Effector CD8-positive, alpha-beta T cell (primary cell): ENCODE data around the gene POLR2L.

ENCODE experiments used
- DNase-seq: peaks from one replicate; lab custom pipeline; 2025; lab: John Stamatoyannopoulos, UW

Gene POLR2L

DNA sequence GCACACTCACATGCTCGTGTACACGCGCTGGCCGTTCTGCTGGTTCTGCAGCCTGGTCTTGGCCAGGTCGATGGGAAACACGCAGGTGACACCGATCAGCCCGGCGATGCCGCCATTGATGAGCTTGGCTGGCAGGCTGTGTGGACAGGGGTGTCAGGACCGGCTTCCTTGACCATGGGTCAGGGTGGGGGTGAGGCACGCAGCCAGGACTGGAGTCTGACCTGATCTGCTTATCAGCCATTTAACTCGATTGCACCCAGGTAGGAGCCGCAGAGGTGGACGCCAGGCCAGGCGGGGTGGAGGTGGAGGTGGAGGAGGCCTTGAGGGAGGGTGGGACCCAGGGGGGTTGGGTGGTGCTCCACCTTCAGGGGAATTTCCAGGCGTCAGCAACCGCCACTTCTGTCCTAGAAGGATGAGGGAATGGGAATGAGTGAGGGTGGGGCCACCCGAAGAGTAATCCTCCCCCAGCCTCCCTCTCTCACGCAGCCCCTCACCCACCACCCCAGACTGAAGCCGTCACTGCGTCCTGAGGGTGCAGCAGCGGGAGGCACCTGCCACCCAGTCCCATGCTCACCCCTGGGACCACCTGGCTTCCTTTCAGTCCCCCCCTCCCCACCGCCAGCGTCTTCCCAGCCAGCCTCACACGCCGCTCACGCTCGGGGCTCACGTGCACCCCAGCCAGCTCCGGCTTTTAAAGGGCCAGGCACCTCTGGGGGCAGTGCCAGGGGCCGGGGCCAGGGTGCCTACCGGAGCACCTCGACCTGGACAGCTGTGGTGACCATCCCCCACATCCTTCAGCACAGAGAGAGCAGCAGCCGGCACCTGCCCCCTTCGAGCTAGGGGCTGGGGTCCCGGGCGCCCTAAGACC is 47.3 kb downstream of the POLR2L start:
- DNase-seq, result no peak

DNA sequence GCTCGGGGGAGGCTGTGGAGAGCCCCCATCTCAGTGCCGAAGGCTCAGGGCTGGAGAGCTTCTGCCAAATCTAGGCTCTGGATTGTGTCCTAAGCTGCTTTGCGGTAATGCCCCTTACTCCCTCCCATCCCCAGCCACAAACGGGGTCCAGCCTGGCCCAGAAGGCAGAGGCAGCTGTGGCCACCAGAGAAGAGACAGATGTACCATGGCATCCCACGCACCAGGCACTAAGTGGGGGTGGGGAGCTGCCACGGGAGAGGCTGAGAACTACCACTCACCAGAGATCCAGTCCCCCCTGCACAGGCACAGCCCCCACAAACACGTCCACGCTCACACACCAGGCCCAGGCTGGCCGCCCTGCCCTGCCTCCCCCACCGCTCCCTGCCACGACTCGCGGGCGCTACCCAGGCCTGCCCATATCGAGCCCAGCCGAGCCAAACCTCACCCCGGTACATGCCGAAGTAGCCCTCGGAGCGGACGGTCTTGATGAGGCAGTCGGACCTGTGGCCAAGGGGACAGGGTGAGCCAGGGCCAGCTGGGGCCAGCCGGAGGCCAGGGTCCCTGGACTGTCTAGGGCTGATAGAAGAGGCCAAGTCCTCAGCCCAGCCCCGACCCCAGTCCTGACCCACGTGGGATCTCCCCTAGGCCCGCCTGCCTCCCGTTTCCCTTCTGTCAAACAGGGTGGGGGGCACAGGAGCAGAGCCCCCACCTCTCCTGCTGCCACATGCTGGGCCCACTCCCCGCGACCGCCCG is 48.1 kb downstream of the POLR2L start:
- no peak for DNase-seq

DNA sequence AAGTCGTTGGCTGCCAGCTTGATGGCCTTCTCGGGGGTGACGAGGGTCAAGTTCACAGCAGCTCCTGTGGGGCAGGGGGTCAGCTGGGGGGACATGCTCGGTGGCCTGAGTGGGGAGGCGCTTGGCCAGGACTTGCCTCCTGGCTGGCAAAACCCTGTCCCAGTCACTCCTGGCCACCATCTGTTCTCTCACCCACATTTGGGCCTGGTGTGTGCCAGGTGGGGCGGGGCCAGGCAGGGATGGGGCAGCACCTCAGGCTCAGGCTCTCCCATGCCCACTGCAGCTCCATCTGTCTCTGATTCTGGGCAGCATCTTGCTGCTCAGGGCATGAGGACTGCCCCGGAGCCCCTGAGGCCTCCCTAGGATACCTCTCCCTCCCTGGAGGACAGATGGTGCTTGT is 48.8 kb downstream of the POLR2L start:
- no peak for DNase-seq

DNA sequence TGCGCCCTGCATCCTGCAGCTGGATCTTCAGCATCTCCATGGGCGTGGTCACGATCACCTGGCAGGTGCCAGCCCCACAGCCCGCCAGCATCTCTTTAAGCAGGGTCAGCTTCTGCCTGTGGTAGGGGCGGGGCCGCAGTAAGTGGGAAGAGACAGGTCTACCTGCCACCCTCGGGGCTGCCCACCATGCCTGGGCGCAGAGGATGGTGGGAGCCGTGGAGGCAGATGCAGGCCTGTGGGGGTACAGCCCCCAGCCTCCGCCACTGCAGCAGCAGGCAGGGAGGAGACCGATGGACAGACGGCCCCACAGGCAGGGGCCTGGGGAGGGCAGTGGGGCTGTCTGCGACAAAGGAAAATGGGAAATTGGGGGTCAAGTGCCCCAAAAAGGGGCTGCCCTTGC is 49.5 kb downstream of the POLR2L start:
- no peak for DNase-seq

DNA sequence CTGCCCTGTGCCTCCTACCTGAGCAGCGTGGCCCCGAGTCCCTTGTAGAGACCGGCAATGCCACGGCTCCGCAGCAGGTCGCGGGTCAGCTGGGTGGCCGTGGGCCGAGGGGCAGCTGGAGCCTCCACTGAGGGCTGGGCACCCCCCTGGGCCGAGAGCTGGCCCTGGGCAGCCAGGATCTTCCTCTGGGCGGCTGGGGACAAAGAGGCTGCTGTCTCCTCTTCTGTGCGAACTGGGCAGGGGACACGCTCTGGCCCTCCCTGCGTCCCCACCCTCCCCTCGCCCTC is 49.9 kb downstream of the POLR2L start:
- no peak for DNase-seq

DNA sequence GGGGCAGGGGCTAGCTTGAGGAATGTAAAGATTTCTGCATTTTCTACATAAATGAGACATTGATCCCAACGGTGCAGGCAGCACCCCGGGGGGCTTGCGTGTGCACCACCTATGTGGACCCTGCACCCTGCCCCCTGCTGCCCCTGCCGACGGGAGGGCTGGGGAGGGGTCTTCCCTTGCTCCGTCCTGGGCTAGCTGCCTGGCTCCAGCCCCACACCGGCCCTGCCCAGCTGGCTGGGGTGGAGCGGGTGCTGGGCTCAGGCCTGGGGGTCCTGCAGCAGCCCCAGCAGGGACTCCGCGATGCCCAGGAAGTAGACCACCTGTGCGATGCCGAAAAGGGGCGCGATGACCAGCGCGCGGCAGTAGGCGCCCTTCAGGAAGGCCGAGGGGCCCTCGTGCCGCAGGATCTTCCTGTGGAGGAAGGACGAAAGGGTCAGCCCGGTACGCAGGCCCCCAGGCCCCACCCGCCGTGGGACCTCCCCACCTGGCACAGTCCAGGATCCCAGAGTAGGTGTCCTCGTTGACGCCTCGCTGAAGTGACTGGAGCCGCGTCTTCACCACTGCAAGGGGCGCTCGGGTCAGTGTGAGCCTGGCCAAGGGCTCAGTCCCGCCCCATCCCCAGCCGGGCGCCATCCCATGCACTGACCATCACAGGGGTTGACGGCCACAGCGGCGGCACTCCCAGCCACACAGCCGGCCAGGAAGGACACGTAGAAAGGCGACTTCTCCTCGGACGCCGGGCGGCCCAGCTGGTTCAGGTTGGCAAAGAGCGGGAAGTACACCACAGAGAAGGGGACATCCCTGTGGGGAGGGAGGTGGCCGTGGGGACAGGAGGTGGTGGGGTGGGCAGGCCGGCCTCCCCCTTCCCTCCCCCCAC is 50.4 kb downstream of the POLR2L start:
- DNase-seq, result no peak

DNA sequence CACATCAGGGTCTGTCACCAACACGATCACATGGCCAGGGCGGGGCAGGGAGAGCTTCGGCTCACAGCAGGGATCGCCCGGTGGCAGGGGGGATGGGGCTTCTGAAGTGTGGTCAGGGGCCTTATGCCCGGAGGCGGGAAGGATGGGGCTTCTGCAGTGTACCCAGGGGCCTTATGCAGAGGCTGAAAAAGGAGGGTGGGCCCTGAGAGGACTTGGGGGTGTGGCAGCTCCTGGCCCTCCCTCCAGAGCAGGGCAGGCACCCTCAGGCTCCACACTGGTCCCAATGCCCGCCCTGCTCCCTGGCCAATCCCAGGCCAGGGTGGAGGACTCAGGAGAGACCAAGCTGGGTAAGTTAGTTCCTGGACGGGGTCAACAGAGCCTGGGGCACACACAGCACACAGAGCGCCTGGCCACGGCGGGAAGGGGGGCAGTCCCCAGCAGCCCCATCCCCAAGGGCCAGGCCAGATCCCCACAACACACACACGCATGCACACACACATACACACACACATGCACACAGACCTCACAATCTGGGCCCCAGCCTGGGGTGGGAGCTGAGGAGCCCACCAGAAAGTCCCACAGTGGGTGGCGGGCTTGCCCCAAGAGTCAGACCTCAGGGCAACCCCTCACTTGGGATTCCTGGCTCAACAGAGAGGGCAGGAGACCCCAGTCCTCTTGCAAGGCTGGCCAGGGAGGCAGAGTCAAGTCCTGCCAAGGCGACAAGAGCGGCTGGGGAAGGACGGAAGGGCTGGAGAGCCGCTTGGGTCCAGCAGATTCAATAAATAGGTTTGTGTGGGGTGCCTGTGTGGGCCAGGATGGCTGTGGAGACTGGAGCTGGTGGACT is 51.4 kb downstream of the POLR2L start:
- DNase-seq, result no peak

DNA sequence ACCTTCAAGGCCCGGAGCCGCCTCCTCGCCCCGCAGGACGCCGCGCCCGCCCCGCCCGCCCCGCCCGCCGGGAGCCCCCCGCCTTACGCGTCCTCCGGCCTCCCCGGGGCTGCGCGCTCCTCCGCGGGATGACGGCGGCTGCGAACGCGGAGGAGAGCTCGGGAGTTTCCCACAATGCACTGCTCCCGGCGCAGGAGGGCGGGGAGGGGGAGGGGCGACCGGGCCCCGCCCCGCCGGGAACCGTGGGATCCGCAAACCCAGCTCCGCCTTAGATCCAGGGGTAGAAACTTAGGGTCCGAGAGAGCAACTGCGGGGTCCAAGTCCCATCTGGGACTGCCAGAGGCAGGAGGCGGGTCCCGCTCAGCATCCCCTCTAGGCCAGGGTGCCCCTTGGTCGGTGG is 52.4 kb downstream of the POLR2L start, which contains the start of gene CEND1:
Gene CEND1 (minus strand): TSS at position 148 of the 400 bp plus-strand sequence. CDS start 1,514 bp downstream, outside the sequence.
- DNase-seq, result no peak
